DOHH2 (cell line): ENCODE results near the gene HMX3.

Experiments used
- H3F3A ChIP-seq: fragments of 200-600 bp; sonication (generic), shearing (Covaris generic); 2 replicates; pipeline ENCODE4 v1.6.0; 2016; ENCODE audit warnings: antibody characterized with exemption, mild to moderate bottlenecking; ENCODE audit not compliant: control insufficient read depth, insufficient read depth
- H3K27ac ChIP-seq: fragments of 200-600 bp; sonication (generic); 2 replicates; pipeline ENCODE4 v1.5.1; 2014; ENCODE audit warnings: low read depth, mild to moderate bottlenecking, low read length, moderate library complexity
- H3K27me3 ChIP-seq: fragments of 200-600 bp; sonication (generic); 2 replicates; pipeline ENCODE4 v1.6.1; 2014; ENCODE audit warnings: mild to moderate bottlenecking, low read length, mixed read lengths; ENCODE audit not compliant: control insufficient read depth
- H3K36me3 ChIP-seq: fragments of 200-600 bp; sonication (generic); 2 replicates; pipeline ENCODE4 v1.6.1; 2014; ENCODE audit warnings: mild to moderate bottlenecking, low read length, moderate library complexity, mixed read lengths; ENCODE audit not compliant: control insufficient read depth
- H3K4me1 ChIP-seq: fragments of 200-600 bp; sonication (generic); 2 replicates; pipeline ENCODE4 v1.6.1; 2014; ENCODE audit warnings: mild to moderate bottlenecking, low read length, mixed read lengths; ENCODE audit not compliant: control insufficient read depth
- H3K4me2 ChIP-seq: fragments of 200-600 bp; sonication (generic); 2 replicates; pipeline ENCODE4 v1.6.0; 2014; ENCODE audit warnings: mild to moderate bottlenecking, low read length, moderate library complexity
- H3K4me3 ChIP-seq: fragments of 200-600 bp; sonication (generic); 2 replicates; pipeline ENCODE4 v1.5.1; 2014; ENCODE audit warnings: mild to moderate bottlenecking, low read length, mixed read lengths
- H3K79me2 ChIP-seq: fragments of 200-600 bp; sonication (generic); 2 replicates; pipeline ENCODE4 v1.6.1; 2014; ENCODE audit warnings: mild to moderate bottlenecking, low read length, mixed read lengths; ENCODE audit not compliant: control insufficient read depth
- H3K9me2 ChIP-seq: fragments of 200-600 bp; sonication (generic); replicated peaks from 2 replicates; pipeline ENCODE4 v1.6.1; 2014; ENCODE audit warnings: mild to moderate bottlenecking, low read length, mixed read lengths; ENCODE audit not compliant: control insufficient read depth
- H3K9me3 ChIP-seq: fragments of 200-600 bp; sonication (generic); 2 replicates; pipeline ENCODE4 v1.6.1; 2014; ENCODE audit warnings: antibody characterized with exemption, low read length, mixed read lengths; ENCODE audit not compliant: control insufficient read depth, insufficient read depth
- H4K20me1 ChIP-seq: fragments of 200-600 bp; sonication (generic); 2 replicates; pipeline ENCODE4 v1.6.0; 2014; ENCODE audit warnings: low read depth, mild to moderate bottlenecking, antibody characterized with exemption, low read length, moderate library complexity; ENCODE audit not compliant: control insufficient read depth, insufficient read depth
- CTCF ChIP-seq: fragments of 200-600 bp; sonication (generic); IDR thresholded peaks from one replicate; pipeline ENCODE4 v1.5.1; 2014; ENCODE audit warnings: antibody characterized with exemption, mild to moderate bottlenecking, low read depth, low read length; ENCODE audit not compliant: poor library complexity, severe bottlenecking
- EZH2phosphoT487 ChIP-seq: fragments of 200-600 bp; sonication (generic); IDR thresholded peaks from 2 replicates; pipeline ENCODE4 v1.6.1; 2017; ENCODE audit warnings: borderline replicate concordance, mild to moderate bottlenecking, antibody characterized with exemption, low read length, moderate library complexity, mixed read lengths

HMX3 gene

DNA sequence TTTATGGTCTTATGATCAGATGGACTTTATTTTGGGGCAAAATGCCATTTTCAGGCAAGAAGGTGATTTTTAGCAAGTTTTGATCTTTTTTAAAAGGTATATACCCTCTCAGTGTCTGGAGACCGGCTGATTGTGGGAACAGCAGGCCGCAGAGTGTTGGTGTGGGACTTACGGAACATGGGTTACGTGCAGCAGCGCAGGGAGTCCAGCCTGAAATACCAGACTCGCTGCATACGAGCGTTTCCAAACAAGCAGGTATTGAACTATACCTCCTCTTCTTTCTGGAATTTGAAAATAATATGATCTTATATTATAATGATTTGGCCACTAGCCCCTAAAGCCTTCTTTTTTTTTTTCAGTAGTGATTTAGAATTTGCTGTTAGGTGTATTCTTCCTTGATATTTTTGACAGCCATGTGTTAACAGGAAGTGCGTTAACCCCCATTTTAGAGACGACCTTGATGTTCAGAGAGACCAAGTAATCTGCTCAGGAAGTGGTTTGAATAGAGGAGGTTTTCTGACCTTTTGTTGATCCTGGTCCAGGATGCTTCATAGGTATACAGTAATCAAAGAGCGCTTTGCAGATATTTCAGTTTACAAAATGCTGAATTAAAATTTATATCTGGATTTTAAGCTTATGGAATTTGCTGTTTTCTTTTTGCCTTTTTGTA is 24.7 kb downstream of the HMX3 start:
- Histone ChIP-seq H3K27me3 (no peaks in the 10 kb centered on the region), H3K9me2 (no peaks in the 10 kb centered on the region), H3K36me3 (peaks cover 100% of the 10 kb centered on the region), H3K9me3 (no peaks in the 10 kb centered on the region), H3K4me1 (peaks cover 56% of the 10 kb centered on the region), H3K4me3 (no peak overlapping the region), H4K20me1 (peaks cover 49% of the 10 kb centered on the region), H3K4me2 (peak overlapping the region; percentile 89), H3K79me2 (peaks cover 98% of the 10 kb centered on the region), H3K27ac (no peak overlapping the region), H3F3A (no peaks in the 10 kb centered on the region; the same call in 1 of the 2 replicates)
- TF ChIP-seq CTCF (no peak), EZH2phosphoT487 (no peak)

GRCh38 chr10:123164319-123164718 is 28.5 kb downstream of the HMX3 start:
- H3K36me3 ChIP-seq, result peaks cover 99% of the 10 kb centered on the region
- no peak overlapping the region for H3K4me3 ChIP-seq
- no peaks in the 10 kb centered on the region for H3K9me3 ChIP-seq
- no peaks in the 10 kb centered on the region for H3K27me3 ChIP-seq
- peaks cover 18% of the 10 kb centered on the region for H3K4me1 ChIP-seq
- peaks cover 14% of the 10 kb centered on the region for H4K20me1 ChIP-seq
- TF ChIP-seq EZH2phosphoT487 (no peak), CTCF (no peak)
- H3K79me2 ChIP-seq, result peaks cover 80% of the 10 kb centered on the region
- no peaks in the 10 kb centered on the region for H3K9me2 ChIP-seq
- no peak overlapping the region for H3K4me2 ChIP-seq
- no peak overlapping the region for H3K27ac ChIP-seq
- no peaks in the 10 kb centered on the region; the same call in 1 of the 2 replicates for H3F3A ChIP-seq

- no peaks in the 10 kb centered on the region for H3K9me2 ChIP-seq
- H3K4me3 ChIP-seq, result no peak overlapping the region
- H3K79me2 ChIP-seq, result peaks cover 68% of the 10 kb centered on the region
- no peaks in the 10 kb centered on the region for H3K9me3 ChIP-seq
- H3K27ac ChIP-seq, result no peak overlapping the region
- H4K20me1 ChIP-seq, result peaks cover 9% of the 10 kb centered on the region
- no peaks in the 10 kb centered on the region; the same call in 1 of the 2 replicates for H3F3A ChIP-seq
- peaks cover 96% of the 10 kb centered on the region for H3K36me3 ChIP-seq
- no peaks in the 10 kb centered on the region for H3K27me3 ChIP-seq
- TF ChIP-seq CTCF (peak; percentile 17), EZH2phosphoT487 (no peak)
- peaks cover 5% of the 10 kb centered on the region for H3K4me1 ChIP-seq
- H3K4me2 ChIP-seq, result no peak overlapping the region
These were observed 29.8 kb downstream of the HMX3 start for GRCh38 chr10:123165445-123166072.
